Activated CD8-positive, alpha-beta memory T cell treated with anti-CD3 and anti-CD28 coated beads for 4 hours (primary cell): ENCODE data around the gene FAN1.

Experiments
- DNase-seq, 2 donors: peaks; one replicate each; pipeline ENCODE4 v3.0.0-alpha.2; 2020; ENCODE audit warnings: low read depth in 2 of 2

The FAN1 gene

GRCh38 chr15:30921106-30921505 is 17.4 kb downstream of the FAN1 start:
- no peak for DNase-seq

DNA sequence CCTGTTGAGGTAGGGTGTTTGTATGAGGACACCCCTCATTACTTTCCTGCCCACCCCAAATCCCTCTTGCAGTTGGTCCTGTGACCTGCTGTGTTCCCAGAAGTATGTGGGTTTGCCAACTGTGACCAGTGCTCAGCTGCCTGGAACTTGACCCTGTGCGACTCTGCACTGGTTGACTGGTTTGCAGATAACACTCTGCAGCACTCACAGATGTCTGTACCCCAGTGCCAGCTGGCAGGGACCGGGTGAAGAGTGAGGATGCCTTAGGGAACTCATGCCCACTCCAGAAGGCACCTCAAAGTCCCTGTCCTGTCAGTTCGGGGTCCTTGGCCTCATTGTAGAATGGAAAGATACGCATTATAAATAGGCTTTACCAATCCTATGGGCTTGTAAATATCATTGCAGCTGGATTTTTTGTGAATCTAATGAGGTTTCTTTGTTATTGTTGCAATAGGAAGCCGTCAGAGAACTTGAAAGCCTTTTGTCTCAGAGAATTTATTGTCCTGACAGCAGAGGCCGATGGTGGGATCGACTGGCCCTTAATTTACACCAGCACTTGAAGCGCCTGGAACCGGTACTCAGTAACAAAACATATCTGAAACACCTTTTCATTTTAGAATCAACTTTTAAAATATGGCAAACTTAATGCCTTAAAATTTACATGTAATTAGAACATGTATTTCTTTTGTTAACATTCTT is 18.2 kb downstream of the FAN1 start:
- no peak for DNase-seq

GRCh38 chr15:30922480-30923311 is 19.0 kb downstream of the FAN1 start:
- DNase-seq = no peak

GRCh38 chr15:30923429-30923828 is 19.7 kb downstream of the FAN1 start:
- DNase-seq = no peak

- DNase-seq = no peak
Measured at GRCh38 chr15:30924353-30924752, 20.6 kb downstream of the FAN1 start.

DNA sequence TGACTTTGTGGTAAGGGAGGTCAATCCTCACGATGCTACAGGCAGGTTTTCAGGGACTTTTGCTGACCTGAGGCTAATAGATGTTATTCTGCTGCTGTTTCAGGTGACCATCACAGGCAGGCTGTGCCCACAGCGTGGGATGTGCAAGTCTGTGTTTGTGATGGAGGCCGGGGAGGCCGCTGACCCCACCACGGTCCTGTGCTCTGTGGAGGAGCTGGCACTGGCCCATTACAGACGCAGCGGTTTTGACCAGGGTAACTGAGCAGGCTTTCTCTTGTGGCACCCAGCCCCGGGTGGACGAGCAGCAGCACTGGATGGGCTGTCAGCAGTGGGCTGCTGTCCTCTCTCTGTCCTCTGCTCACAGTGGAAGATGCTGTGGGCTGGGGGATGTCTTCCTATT is 22.0 kb downstream of the FAN1 start:
- DNase-seq = no peak

GRCh38 chr15:30926161-30926560 is 22.4 kb downstream of the FAN1 start:
- no peak for DNase-seq

DNA sequence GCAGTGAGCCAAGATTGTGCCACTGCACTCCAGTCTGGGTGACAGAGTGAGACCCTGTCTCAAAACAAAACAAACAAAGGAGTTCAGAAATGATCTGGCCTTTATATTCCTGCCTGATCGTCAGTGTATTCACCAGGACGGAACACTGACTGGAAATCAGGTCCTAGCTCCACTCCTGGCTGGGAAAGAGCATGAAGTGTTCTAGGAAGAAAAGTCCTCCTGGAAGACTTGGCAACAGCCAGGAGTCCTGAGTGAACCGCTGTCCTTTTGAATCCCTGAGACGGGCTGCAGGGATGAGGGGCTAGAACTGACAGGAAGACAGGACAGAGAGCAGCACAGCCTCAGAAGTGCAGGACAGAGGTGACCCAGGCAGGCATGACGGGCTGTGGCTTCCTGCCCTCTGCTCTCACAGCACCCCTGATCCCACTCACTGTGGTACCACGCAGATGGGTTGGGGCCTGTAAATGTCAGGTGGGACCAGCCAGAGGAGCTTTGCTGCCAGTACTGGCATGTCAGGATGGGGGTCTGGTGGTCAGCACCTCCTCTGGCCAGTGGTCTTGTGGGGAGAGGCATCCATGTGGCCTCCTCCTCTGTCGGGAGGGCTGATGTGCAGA is 23.5 kb downstream of the FAN1 start:
- DNase-seq = no peak

DNA sequence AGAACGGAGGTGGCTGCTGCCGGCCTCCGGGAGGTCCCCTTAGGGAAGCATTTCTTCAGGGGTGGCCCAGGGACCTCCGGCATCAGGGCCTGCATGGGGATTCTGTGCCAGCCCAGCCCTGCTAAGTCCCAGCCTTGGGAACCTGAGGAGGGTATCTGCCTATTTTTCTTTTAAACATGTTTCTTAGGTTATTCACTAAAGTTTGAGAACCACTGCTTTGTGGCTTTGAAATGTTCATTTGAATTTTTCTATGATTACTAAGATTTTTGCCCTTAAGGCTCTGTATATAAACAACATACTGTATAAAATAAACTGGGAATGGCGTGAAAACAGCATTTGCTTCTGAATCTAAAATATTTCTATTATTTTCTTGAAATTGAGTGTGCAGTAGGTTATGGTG is 24.4 kb downstream of the FAN1 start:
- no peak for DNase-seq

DNA sequence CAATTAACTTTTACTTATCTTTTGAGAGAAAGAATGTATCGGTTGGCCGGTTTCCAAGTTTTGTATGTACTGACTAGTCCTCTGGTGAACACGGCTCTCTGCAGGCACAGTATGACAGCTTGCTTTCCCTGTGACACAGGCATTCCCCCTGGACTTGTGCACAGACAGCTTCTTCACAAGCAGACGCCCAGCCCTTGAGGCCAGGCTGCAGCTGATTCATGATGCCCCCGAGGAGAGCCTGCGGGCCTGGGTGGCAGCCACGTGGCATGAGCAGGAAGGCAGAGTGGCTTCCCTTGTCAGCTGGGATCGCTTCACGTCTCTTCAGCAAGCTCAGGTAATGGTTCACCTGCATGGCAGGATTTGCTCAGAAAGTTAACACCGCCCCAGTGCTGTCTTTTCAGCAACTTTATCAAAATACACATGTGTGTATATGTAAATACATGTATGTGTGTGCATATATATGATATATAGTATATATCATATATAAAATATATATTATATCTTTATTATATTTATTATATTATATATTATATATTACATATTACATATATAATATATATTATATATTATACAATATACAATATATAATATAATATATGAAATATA is 25.5 kb downstream of the FAN1 start:
- DNase-seq = no peak

DNA sequence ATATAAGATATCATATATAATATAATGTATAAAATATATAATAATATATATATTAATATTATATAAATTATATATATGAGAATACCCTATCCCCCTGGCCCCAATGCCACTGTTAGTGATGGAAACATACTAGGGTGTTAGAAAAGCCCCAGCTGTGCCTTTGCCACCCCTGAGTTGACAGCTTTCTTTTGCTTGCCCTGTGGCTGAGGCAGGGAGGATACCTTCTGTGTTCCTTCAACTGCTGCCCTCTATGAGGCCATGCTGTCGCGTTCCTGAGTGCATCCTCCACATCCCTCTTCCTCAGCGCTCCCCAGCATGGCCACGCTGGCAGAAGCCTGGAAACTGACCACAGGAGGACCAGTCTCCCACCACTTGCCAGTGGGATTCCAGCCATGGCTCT is 26.3 kb downstream of the FAN1 start:
- no peak for DNase-seq

DNA sequence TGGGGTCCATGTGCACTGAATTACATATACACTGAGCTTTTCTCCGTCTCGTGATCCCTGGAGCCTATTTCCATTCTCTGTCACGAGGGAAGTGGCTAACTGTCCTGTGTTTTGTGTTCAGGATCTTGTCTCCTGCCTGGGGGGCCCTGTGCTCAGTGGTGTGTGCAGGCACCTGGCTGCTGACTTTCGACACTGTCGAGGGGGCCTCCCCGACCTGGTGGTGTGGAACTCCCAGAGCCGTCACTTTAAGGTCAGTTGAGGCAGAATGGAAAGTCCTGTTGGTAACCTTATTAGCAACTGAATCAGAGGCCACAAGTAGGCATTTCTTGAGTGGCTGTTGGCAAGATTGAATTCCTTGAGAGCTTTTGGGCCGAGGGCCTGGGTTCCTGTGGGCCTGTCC is 26.7 kb downstream of the FAN1 start:
- no peak for DNase-seq

GRCh38 chr15:30933293-30933692 is 29.6 kb downstream of the FAN1 start:
- no peak for DNase-seq

DNA sequence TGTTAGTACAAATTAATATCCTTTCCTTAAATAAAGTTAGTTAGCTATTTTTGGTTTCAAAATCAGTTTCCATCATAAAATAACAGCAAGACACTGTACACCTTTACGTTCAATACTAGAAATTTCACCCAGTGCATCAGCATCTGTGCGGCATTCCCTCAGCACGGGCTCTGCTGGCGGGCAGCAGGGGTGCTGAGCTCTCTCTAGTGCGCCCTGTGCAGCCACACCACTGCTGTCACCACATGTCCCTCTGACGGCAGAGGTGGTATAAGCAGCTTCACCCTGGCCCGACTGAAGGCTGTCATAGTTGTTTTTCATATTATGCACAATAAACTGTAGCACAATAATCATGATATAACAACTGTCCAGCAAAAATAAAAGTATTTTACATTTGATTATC is 35.4 kb downstream of the FAN1 start:
- DNase-seq = no peak

DNA sequence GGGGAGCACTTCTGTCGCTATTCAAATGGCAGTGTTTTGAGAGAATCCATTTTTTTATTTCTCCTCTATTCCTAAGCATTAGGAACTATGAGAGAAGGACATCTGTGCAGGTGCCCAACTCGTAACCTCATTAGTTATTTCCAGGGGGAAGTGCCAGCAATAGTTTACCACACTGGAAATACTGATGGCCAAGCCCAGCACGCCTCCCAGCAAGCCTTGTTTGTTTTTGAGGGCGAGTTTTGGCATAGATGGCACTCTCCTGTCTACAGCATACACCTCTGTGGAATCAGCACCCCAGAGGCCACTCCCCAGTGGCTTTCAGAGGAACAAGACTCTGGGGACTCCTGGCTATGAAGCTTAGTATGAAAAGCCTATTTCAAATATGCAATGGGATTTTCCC is 36.6 kb downstream of the FAN1 start:
- no peak for DNase-seq

DNA sequence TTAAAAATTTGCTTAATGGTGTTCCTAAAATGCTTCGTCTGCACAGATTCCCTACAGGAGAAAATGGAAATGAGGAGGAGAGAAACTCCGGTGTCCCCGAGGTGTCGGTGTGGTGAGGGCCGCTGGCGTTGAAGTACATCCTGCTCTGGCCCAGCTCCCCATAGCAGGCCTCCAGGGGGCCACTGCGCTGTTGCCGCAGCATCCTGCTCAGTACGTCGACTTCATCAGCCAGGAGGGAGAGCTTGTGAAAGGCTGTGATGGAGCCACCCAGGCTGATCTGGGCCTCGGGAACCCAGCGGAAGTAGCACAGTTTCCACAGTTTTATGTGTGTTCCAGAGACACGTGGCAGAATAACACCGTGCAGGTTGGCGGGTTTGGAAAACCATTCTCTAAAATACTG is 37.8 kb downstream of the FAN1 start:
- DNase-seq = no peak

- DNase-seq = no peak
Measured at GRCh38 chr15:30943654-30944335, 40.1 kb downstream of the FAN1 start.

- DNase-seq = no peak
Measured at GRCh38 chr15:30953183-30953582, 49.5 kb downstream of the FAN1 start.

DNA sequence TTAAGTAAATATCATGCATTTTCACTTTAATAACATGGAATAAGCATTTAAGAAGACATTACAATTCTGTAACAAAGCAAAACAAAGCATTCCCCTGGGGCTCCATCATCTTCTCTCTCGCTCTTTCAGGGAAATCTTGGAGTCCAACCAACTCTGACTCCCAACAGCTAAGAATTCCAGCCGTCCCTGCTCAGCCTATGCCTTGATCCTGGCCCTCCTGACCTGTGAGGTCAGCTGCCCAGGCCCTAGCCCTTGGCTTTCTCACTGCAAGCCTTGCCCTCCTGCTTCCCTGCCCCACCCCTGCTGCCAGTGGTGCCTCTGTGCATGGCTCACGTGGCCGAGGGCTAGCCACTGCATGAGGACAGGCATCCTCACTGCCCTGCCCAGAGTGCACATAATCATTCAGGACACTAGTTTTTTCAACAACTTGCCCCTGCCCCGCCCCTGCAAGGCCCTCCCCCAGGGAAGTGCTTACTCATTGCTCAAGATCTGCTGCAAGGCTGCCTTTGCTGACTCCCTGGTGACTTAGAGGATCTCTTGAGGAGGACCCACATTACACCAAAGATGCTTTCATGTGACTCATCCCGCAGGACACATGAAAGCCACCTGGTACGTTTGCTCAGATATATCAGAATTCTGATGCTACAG is 50.1 kb downstream of the FAN1 start:
- no peak for DNase-seq

GRCh38 chr15:30954674-30955073 is 51.0 kb downstream of the FAN1 start:
- no peak for DNase-seq
